Sciatic nerve (tissue), 2 donors: ENCODE measurements around the gene NAT9. TPM values are rescaled to one million over a fixed set of nuclear protein-coding genes. Genes with fewer than 3 reads are reported as not detected.

ENCODE experiments used
- ATAC-seq: fragments of 200-7000 bp; cut with Tn5 transposase; one replicate; pipeline ENCODE4 v1.9.1; 2020; ENCODE audit warnings: mild to moderate bottlenecking, moderate library complexity
- DNase-seq: peaks from one replicate; pipeline ENCODE4 v3.0.0-alpha.2; 2020; ENCODE audit warnings: low spot score
- intact Hi-C: fragments of 100-400 bp; cut with DNase I; formaldehyde crosslinking; loops from one replicate; pipeline ENCODE4 v1.14.2; 2022
- total RNA-seq: library from RNA; stranded (reverse); fragmentation: NEBNext Ultra II Directional; extraction: Animal tissue kit (Norgen Biotek cat#: 25700); gene quantifications from one replicate; pipeline ENCODE4 v1.2.1, GENCODE V29; 2021
- donor health status: DM: no; HTN: no; CAD: no.
- donor health status: DM: no; HTN: no; CAD: no.

The NAT9 gene
- total RNA-seq, 1 donor from 2014 or later = 50.3 TPM

DNA sequence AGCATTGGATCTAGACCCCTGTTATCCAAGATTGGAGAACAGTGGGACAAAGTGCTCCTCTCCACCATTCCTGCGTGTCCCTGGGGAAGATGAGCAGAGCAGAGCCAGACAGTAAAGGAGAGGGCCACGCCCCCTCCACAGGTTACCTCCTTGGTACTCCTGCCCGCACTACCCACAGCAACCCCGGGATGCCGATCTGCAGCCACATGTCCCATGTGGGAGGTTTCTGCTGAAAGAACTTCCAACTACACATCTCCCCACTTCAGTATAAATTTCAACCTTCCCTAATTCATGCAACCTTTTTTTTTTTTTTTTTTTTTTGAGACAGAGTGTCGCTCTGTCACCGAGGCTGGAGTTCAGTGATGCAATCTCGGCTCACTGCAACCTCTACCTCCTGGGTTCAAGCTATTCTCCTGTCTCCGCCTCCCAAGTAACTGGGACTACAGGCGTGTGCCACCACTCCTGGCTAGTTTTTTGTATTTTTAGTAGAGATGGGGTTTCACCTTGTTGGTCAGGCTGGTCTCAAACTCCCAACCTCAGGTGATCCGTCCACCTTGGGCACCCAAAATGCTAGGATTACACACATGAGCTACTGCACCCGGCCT, 36.8 kb downstream of the NAT9 start:
- DNase-seq (no peak), ATAC-seq (no peak)
- intact Hi-C loops = no loop called here

GRCh38 chr17:74738051-74738996, 37.8 kb downstream of the NAT9 start:
- ATAC-seq (peak; percentile 31), DNase-seq (no peak)
- intact Hi-C loops = no loop called here

DNA sequence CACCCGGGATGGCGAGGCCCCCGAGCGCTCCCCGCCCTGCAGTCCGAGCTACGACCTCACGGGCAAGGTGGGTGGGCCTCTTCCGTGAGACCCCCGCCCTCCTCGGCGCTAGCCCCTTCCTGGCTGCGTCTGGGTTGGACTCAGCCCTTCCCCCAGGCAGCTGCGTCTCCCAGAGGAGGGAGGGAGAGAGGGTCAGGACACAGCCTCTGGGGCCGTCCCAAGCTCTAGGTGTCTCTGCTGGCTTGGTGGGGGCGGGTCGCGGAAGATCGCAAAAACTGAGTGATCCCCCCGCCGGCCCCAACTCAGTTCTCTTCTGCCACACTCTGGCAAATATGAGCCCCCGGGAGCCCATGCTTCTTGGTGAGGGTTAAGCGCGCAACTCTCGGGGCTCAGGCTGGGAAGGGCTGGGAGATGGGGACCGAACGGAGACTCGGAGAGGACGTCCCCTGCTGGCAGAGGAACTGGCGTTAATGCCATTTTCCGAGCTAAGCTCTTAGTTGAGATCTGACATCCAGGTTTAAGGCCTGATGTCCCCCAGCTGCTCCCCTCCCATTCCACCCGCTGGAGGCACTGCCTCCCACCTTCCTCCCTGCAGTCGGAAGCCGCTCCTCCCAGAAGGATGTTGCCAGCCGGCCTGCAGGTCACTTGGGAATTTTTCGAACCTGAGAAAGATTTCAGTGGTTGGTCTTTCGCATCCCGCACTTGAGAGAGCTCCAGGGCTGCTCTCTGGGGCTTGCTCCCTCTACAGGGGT, 38.7 kb downstream of the NAT9 start:
- peak; percentile 22 for ATAC-seq
- intact Hi-C loops = no loop called here
- no peak for DNase-seq

DNA sequence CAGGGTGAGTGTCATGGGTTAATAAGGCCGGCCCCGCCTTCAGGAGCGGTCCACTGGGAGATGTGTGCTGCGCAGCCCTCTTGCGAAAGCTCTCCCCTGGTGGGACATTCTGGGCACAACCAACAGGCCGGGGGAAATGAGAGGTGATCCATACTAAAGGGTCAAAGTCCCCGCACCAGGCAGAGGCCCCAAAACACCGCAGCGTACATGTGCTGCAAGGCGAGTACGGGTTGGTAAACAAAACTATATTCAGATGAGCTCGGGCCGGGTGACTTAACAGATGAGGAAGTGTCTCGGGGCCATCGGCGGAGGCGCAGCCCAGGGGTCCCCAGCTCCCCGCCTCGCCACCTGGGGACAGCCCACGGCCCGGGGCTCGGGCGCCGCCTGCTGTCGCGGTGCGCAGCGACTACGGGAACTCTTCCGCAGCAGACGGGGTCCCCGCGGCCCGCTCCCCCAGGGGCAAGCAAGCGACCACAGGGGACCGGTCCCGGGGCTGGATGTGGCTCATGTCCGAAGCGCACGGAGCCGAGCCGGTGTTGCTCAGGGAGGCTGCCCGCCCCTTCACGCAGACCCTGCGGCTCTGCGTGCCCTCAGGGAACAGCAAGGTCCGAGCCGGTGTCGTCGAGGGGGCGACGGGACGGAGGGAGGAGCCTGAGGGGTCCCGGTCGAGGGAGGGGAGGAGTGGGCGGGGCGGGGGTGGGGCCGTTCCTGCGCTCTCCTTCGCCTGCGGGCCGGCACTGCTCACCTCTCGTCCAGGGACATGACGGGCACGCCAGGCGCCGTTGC, 39.4 kb downstream of the NAT9 start, which contains the start of gene RAB37:
RAB37 (plus strand) TSS at position 744 of the 786 bp plus-strand sequence; CDS start at position 761, 17 bp downstream.
- DNase-seq = no peak
- intact Hi-C loops = no loop called here
- ATAC-seq = peak; percentile 67

DNA sequence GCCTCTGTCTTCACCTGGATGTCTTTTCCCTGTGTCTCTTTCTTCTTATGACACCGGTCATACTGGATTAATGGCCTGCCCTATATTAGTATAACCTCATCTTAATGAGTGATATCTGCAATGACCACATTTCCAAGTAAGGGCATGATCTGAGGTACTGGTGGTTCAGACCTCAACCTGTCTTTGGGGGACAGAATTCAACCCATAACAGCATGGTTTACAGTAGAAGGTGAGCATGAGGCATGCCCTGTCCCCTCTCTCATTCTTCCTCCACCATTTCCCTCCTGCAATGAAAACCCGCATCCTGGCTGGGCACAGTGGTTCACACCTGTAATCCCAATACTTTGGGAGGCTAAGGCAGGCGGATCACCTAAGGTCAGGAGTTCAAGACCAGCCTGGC, 41.9 kb downstream of the NAT9 start:
- intact Hi-C loops = no loop called here
- DNase-seq = no peak
- no peak for ATAC-seq

DNA sequence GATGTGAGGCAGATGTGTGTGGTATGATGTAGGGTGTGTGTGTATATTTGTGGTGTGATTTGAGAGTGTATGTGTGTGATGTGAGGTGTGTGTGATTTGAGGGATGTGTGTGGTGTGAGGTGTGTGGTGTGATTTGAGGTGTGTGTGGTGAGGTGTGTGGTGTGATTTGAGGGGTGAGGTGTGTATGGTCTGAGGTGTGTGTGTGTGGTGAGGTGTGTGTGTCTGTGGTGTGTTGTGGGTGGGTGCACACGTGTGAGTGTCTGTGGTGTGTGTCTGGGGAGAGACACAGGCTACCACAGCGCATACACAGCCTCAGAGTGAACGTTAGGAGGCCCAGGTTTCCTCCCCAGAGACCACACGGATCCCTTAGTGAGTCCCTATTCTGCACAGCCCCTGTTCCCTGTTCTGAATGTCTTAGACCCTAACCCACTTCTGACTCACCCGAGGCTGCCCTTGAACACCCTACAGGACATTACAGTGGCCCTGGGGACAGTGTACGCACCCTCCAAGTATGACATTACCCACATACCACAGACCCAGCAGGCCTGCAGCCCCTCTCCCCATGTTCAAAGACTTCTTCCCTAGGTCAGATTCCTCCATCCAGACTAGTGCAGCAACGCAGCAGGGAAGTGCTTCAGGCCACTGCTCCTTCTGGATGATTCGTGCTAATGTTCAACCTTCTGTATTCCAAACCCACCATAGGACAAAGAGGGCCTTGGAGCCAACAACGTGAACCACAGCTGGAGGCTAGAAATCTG, 42.6 kb downstream of the NAT9 start:
- no peak for DNase-seq
- ATAC-seq = no peak
- intact Hi-C loops = no loop called here

DNA sequence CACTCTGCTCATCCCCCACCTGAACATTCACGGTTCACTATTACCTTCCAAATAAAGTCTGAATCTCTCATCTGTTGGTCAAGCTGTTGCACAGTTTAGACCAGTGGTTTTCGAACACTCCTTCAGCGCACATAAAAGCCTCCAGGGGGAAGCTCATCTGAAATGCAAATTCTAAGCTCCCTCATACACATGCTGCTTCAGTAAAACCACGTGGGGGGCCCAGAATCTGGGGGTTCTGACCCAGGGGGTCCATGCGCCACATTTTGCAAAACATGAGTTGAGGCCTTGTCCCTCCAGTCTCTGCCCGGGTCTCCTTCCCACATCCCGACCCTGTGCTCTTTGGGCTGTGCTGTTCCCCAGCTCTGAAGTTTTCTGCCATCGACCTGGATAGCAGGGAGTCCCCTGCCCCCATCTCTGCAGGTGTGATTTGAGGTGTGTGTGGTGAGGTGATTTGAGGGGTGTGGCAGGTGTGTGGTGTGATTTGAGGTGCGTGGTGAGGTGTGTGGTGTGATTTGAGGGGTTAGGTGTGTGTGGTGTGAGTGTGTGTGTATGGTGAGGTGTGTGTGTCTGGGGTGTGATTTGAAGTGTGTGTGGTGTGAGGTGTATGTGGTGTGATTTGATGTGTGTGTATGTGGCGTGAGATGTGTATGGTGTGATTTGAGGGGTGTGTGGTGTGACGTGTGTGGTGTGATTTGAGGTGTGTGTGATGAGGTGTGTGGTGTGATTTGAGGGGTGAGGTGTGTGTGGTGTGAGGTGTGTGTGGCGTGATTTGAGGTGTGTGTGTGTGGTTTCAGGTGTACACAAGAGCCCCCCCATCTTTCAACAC, 43.9 kb downstream of the NAT9 start:
- intact Hi-C loops = no loop called here
- ATAC-seq (no peak), DNase-seq (no peak)

DNA sequence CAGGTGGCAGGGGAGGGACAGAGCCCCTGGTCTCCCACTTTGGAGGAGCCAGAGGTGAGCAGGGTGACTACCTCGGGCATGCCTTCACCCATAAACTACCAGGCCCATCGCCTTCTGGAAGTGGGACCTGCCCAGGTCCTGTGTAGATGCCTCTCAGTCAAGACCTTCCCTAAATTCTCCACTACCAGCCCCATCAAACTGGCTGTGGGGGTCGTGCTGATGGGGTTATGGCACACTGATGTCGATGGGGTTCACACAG, 44.9 kb downstream of the NAT9 start:
- no peak for DNase-seq
- ATAC-seq = no peak

DNA sequence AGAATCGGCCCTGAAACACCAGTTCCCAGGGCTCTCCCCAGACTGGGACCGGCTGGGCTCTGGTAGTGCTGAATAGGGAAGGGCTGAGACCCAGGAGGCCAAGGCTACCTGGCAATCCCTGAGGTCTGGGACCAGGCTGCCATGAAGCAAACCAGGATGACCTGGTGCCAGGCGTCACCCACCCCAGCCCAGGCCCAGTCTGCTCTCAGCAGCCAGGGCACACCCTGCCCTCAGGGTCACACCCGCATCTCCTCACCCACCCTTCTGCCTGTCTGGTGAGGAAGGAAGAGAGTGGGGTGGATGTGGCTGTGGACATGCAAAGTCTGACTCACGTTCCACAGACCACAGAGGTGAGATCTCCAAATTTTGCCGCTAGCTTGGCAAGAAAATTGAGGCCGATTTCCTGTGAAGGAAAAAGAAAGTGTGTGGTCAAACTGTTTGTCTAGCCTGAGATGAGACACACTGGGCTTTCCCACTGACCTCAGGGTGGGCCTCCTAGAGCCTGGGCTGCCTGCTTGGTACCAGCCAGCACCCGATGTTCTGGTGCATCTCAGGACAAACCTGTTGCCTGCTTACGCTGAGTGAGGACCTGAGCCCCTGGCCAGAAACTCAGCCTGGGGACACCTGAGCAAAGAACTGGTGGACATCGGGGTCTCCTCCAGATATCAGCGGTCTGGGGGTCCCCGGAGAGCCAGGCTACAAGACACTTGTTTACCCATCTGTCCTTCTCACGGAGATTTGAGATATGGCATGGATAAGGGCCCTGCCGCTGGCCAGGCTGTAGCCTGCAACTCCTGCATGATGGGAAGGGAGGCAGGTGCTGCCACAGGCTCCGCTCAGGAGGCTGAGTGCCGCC, 45.4 kb downstream of the NAT9 start:
- no peak for DNase-seq

More for the DNA sequence above, 44.9 kb downstream of the NAT9 start:
- intact Hi-C loops = no loop called here

GRCh38 chr17:74729866-74730265, 46.3 kb downstream of the NAT9 start:
- intact Hi-C loops = no loop called here
- DNase-seq (no peak), ATAC-seq (no peak)

More for the DNA sequence above, 45.4 kb downstream of the NAT9 start:
- intact Hi-C loops = no loop called here
- ATAC-seq = no peak

GRCh38 chr17:74729368-74729767, 46.8 kb downstream of the NAT9 start:
- ATAC-seq (no peak), DNase-seq (no peak)
- intact Hi-C loops = no loop called here

DNA sequence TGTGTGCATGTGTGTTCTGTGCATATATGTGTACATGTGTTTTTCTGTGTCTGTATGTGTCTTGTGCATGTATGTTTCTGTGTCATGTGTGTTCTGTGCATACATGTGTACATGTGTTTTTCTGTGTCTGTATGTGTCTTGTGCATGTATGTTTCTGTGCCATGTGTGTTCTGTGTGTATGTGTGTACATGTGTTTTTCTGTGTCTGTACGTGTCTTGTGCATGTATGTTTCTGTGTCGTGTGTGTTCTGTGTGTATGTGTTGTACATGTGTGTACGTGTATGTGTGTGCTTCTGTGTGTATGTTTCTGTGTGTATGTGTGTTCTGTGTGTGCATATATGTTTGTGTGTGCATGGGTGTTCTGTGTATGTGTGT, 47.5 kb downstream of the NAT9 start:
- DNase-seq (no peak), ATAC-seq (no peak)
- intact Hi-C loops = no loop called here

GRCh38 chr17:74728033-74728701, 48.0 kb downstream of the NAT9 start:
- intact Hi-C loops = no loop called here
- ATAC-seq = no peak

DNA sequence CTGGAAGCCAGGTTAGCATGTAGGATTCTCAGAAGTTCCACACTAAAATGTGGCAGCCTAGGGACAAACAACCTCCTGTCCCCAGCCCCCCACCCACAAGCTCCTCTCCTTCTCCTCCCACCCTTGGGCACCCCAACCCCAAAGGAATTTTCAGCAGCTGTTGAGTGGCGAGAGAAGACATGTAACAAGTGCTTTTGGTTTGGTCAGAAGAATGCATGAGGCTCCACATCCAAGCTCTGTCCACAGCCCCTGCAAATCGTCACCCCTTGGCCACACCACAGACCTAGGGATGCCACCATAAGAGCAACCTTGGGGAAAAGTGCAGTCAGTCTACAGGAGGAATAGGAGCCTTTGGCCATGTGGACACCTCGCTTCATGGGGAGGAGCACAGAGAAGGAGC, 51.0 kb downstream of the NAT9 start:
- intact Hi-C loops = no loop called here
- ATAC-seq = no peak
- DNase-seq = no peak

More at GRCh38 chr17:74728033-74728701, 48.0 kb downstream of the NAT9 start:
- no peak for DNase-seq

- no peak for ATAC-seq
- no peak for DNase-seq
- intact Hi-C loops = no loop called here
Measured at GRCh38 chr17:74723891-74724290, 52.3 kb downstream of the NAT9 start.

DNA sequence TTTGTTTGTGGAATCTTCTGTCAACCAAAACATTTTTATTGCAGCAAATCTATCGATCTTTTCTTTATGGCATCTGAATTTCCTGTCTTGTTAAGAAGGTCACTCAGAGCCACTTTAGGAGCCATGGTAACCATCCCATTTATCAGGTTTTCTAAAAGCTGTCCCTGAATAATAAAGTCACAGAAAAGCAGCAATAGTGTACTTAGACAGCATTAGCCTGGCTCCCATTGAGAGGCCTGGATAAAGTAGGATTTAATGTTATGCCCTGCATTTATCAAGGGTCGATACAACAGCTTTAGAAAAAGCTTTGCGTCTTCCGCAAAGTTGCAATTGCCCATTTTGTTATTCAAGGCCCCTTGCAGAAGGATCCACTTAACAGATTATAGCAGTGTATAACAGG, 53.4 kb downstream of the NAT9 start:
- ATAC-seq (no peak), DNase-seq (no peak)
- intact Hi-C loops = no loop called here
